Panc1 (cell line): Measurements from ENCODE around the gene SORL1. TPM values are rescaled to one million over a fixed set of nuclear protein-coding genes. Genes with fewer than 3 reads are reported as not detected.

Experiments
- ATAC-seq: fragments of 200-7000 bp; cut with Tn5 transposase; 2 replicates; pipeline ENCODE4 v1.9.1; 2020; ENCODE audit warnings: mild to moderate bottlenecking, moderate library complexity
- Bru-seq: library from RNA; stranded (reverse); fragments of 400-500 nt; gene quantifications from one replicate; lab custom pipeline; 2021; lab: Mats Ljungman, UMichigan
- BruChase-seq, 2 experiments: library from RNA; stranded (reverse); fragments of 400-500 nt; gene quantifications; one replicate each; lab custom pipeline; 2021; lab: Mats Ljungman, UMichigan
- BruUV-seq: library from RNA; stranded (reverse); fragments of 400-500 nt; replicated peaks from 2 replicates; lab custom pipeline; 2021; lab: Mats Ljungman, UMichigan
- CTCF ChIA-PET: fragments of 300-600 bp; sonication (Branson Sonifier 250); formaldehyde crosslinking; loops from one replicate; lab custom pipeline; 2022; ENCODE audit warnings: antibody characterized with exemption; lab: Charles Lee
- POLR2A ChIA-PET: fragments of 300-600 bp; sonication (Branson Sonifier 250); formaldehyde crosslinking; loops from one replicate; lab custom pipeline; 2022; ENCODE audit warnings: antibody characterized with exemption; lab: Charles Lee
- DNase-seq: peaks from one replicate; pipeline ENCODE4 v3.0.0-alpha.2; 2010; ENCODE audit warnings: low read depth, low spot score
- H3K27ac ChIP-seq: 2 replicates; pipeline ENCODE4 v1.5.1; 2011; ENCODE audit warnings: mild to moderate bottlenecking, low read length, inconsistent platforms
- H3K27me3 ChIP-seq: fragments of 200-500 bp; sonication (Bioruptor generic); 2 replicates; pipeline ENCODE4 v1.6.0; 2014; ENCODE audit warnings: low read length, inconsistent platforms; ENCODE audit not compliant: control insufficient read depth, insufficient read depth
- H3K36me3 ChIP-seq: fragments of 200-500 bp; sonication (Bioruptor generic); 2 replicates; pipeline ENCODE4 v1.5.1; 2014; ENCODE audit warnings: inconsistent platforms, mild to moderate bottlenecking, low read length, moderate library complexity; ENCODE audit not compliant: control insufficient read depth, insufficient read depth
- H3K4me1 ChIP-seq: 2 replicates; pipeline ENCODE4 v1.5.1; 2011; ENCODE audit warnings: inconsistent platforms, mild to moderate bottlenecking, low read length, moderate library complexity; ENCODE audit not compliant: control insufficient read depth, insufficient read depth
- H3K4me3 ChIP-seq, 2 experiments: 2 replicates each; pipeline ENCODE4 v1.5.1; 2011 to 2012; ENCODE audit warnings: low read depth in 2 of 2, low read length in 2 of 2, mild to moderate bottlenecking in 2 of 2, inconsistent platforms in 1 of 2, moderate library complexity in 1 of 2
- H3K9me3 ChIP-seq: fragments of 200-500 bp; sonication (Bioruptor generic); 2 replicates; pipeline ENCODE4 v1.5.1; 2014; ENCODE audit warnings: low read depth, mild to moderate bottlenecking, inconsistent platforms, low read length, moderate library complexity; ENCODE audit not compliant: control insufficient read depth, insufficient read depth
- POLR2AphosphoS5 ChIP-seq: IDR thresholded peaks from 2 replicates; pipeline ENCODE4 v1.6.1; 2012; ENCODE audit warnings: mild to moderate bottlenecking, low read depth, low read length, moderate library complexity
- REST ChIP-seq, 2 experiments: IDR thresholded peaks; 2 replicates each; pipeline ENCODE4 v1.6.1; 2011 to 2012; ENCODE audit warnings: low read depth in 2 of 2, control low read depth in 1 of 2, low read length in 1 of 2, mild to moderate bottlenecking in 1 of 2, moderate library complexity in 1 of 2; ENCODE audit not compliant: insufficient read depth in 1 of 2
- SIN3A ChIP-seq: IDR thresholded peaks from 2 replicates; pipeline ENCODE4 v1.6.1; 2012; ENCODE audit warnings: low read depth, mild to moderate bottlenecking, low read length, moderate library complexity, borderline replicate concordance; ENCODE audit not compliant: insufficient read depth
- TCF7L2 ChIP-seq: IDR thresholded peaks from 2 replicates; pipeline ENCODE4 v1.6.1; 2011; ENCODE audit warnings: mild to moderate bottlenecking, low read depth, low read length, inconsistent platforms
- in situ Hi-C: cut with HindIII; loops from 2 replicates; pipeline ENCODE4 v1.10.0; 2016; ENCODE audit warnings: low sequenced_read_pairs, low pct_unique_long_range_greater_than_20kb
- intact Hi-C: fragments of 100-400 bp; cut with micrococcal nuclease; formaldehyde crosslinking; loops from one replicate; pipeline ENCODE4 v1.10.0; 2022; ENCODE audit not compliant: unreplicated experiment
- long read RNA-seq: library from polyadenylated mRNA; unstranded; transcript quantifications from one replicate; pipeline ENCODE4 v2.0.0, GENCODE V29; 2021; ENCODE audit not compliant: unreplicated experiment
- polyA plus RNA-seq: library from polyadenylated mRNA; unstranded; fragments of >200 nt; gene quantifications from one replicate; pipeline ENCODE4 v1.2.1, GENCODE V29; 2012; ENCODE audit warnings: missing spikeins; ENCODE audit not compliant: insufficient read length
- total RNA-seq: library from RNA; stranded (reverse); gene quantifications from one replicate; pipeline ENCODE4 v1.2.1, GENCODE V29; 2021; ENCODE audit not compliant: unreplicated experiment
- TF ChIP-seq, protein P1 (sequence below): fragments of 450-650 bp; IDR thresholded peaks from 2 replicates; pipeline ENCODE4 v1.5.1; 2017; ENCODE audit warnings: mild to moderate bottlenecking

The SORL1 gene
- 36.3 TPM for total RNA-seq
- polyA plus RNA-seq = 30.4 TPM
- percentile 71 among the genes with signal in this experiment for Bru-seq, nascent RNA
- BruChase-seq, experiment 1, labeled RNA remaining after a 2-hour chase = percentile 62 among the genes with signal in this experiment
- percentile 69 among the genes with signal in this experiment for BruChase-seq, experiment 2, labeled RNA remaining after a 6-hour chase
- long read RNA-seq, full-length matches to known transcripts = 5 of 58 reads
- long read RNA-seq, partial matches to known transcripts = 33 of 58 reads
- long read RNA-seq, other reads (novel, unspliced or antisense) = 20 of 58 reads

GRCh38 chr11:121451986-121452608 is at the start of gene SORL1:
TSS of gene SORL1 (plus strand) at chr11:121452314. CDS start at chr11:121452332, 18 bp downstream.
- peaks cover 28% of the 10 kb centered on the region for H3K4me1 ChIP-seq
- ChIA-PET POLR2A (no interaction called here), CTCF (interaction anchor here (0.5 to 2.1 kb wide), 3 partner anchors 15 to 43 kb away, joined by 5 to 9 read pairs (median 6); no protein-coding TSS in a partner anchor)
- intact Hi-C loops (no loop called here), in situ Hi-C loops (no loop called here)
- no peaks in the 10 kb centered on the region for H3K36me3 ChIP-seq
- H3K9me3 ChIP-seq = no peaks in the 10 kb centered on the region
- peak within 1 kb of the TSS; percentile 81 for H3K27ac ChIP-seq
- H3K27me3 ChIP-seq = no peaks in the 10 kb centered on the region
- BruUV-seq = no TSS peak
- 0 out of 2 replicates have a peak, but pooled peaks have one; percentile 40 for TF ChIP-seq SIN3A
- TF ChIP-seq REST (IDR thresholded peaks at IDR 0.05; ENCODE audit: insufficient read depth in 1 of 2, low read depth in 2 of 2, low read length in 1 of 2) = no peak
- TF ChIP-seq, protein P1, sequence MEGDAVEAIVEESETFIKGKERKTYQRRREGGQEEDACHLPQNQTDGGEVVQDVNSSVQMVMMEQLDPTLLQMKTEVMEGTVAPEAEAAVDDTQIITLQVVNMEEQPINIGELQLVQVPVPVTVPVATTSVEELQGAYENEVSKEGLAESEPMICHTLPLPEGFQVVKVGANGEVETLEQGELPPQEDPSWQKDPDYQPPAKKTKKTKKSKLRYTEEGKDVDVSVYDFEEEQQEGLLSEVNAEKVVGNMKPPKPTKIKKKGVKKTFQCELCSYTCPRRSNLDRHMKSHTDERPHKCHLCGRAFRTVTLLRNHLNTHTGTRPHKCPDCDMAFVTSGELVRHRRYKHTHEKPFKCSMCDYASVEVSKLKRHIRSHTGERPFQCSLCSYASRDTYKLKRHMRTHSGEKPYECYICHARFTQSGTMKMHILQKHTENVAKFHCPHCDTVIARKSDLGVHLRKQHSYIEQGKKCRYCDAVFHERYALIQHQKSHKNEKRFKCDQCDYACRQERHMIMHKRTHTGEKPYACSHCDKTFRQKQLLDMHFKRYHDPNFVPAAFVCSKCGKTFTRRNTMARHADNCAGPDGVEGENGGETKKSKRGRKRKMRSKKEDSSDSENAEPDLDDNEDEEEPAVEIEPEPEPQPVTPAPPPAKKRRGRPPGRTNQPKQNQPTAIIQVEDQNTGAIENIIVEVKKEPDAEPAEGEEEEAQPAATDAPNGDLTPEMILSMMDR = peak; percentile 94
- no peak for TF ChIP-seq TCF7L2
- peak; percentile 45; the same call in 1 of the 2 replicates for TF ChIP-seq POLR2AphosphoS5
- peak within 1 kb of the TSS; percentile 76 to 98 for H3K4me3 ChIP-seq
- ATAC-seq = peak; percentile 97
- no peak for DNase-seq

- no peak for TF ChIP-seq SIN3A
- no peak for TF ChIP-seq POLR2AphosphoS5
- TF ChIP-seq, protein P1 = no peak
- TF ChIP-seq TCF7L2 = no peak
- TF ChIP-seq REST (IDR thresholded peaks at IDR 0.05; ENCODE audit: insufficient read depth in 1 of 2, low read depth in 2 of 2, low read length in 1 of 2) = no peak
- intact Hi-C loops = no loop called here
- Histone ChIP-seq H3K36me3 (no peaks in the 10 kb centered on the region), H3K27ac (no peak overlapping the region), H3K9me3 (no peaks in the 10 kb centered on the region; the same call in 1 of the 2 replicates), H3K27me3 (peaks cover 3% of the 10 kb centered on the region; the same call in 1 of the 2 replicates), H3K4me1 (no peaks in the 10 kb centered on the region), H3K4me3 (no peak overlapping the region)
- ChIA-PET POLR2A (no interaction called here), CTCF (no interaction called here)
- in situ Hi-C loops = no loop called here
- BruUV-seq = no TSS peak
- ATAC-seq (no peak), DNase-seq (no peak)
Observed at GRCh38 chr11:121405646-121406045, 46.5 kb upstream of the SORL1 start.
